SIG-M5 treated with dmso at 0.1 percent for 504 hours (cell line): ENCODE data around the gene RAI14.

Source experiments
- DNase-seq: peaks from one replicate; lab custom pipeline; 2025; ENCODE audit not compliant: unreplicated experiment; lab: John Stamatoyannopoulos, UW

Gene RAI14

DNA sequence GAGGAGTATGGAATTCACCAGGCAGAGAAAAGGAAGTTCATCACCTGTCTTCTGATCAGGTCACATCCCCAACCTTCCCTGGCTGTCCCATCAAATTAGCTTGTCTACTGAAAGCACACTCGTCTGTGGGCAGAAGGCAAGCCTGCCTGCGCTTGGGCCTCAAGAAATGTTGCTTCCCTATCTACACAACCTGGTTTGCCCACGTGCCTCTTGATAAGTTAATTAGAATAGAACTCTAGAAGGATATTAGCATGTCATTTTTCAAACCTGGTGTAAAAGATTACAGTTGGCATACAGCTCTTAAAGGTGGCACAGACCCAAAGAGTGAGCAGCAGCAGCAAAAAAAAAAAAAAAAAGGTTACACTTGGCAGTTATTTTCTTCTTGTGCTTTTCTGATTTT is 188.0 kb downstream of the RAI14 start:
- DNase-seq: no peak

GRCh38 chr5:34844999-34845398 is 188.9 kb downstream of the RAI14 start:
- DNase-seq: no peak

- DNase-seq: no peak
Observed at GRCh38 chr5:34847056-34847455, 190.9 kb downstream of the RAI14 start.

- DNase-seq: no peak
Observed at GRCh38 chr5:34847552-34847951, 191.4 kb downstream of the RAI14 start.

- DNase-seq: no peak
Observed at GRCh38 chr5:34848230-34848629, 192.1 kb downstream of the RAI14 start.

- DNase-seq: no peak
Observed at GRCh38 chr5:34849253-34849652, 193.1 kb downstream of the RAI14 start.

DNA sequence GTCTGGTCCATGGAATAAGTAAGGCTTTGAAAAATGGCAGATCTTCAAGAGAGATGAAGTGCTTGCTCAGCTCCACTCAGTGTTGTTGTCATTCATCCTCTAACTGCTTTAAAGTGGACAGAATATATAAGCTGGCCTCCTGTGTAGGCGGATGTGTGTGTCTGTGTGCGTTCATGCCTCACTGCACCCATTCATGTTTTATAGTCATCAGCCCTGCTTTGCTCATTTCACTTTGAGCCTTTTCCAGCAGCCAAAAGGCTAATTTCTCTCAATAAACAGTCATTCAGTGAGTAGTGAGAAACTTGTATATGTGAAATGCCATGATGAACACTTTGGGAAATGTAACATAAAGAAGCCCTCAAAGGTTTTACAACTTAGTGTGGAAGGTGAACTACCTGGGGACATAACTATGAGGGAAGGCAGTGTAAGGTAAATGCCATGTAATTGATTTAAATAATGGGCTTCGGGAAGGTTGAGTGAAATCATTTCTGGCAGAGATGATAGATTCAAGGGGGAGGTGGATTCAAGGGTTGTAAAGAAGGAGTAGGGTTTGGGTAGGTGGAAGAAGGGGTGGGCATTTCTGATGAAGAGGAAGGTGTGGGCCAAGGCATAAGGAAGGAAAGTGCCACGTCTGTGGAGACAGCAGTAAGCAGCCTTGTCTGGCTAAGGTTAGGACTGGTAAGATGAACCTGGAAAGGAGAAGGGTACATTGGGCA is 198.5 kb downstream of the RAI14 start:
- DNase-seq: no peak

GRCh38 chr5:34857161-34857560 is 201.0 kb downstream of the RAI14 start:
- no peak for DNase-seq

- DNase-seq: no peak
Observed at GRCh38 chr5:34857894-34858293, 201.8 kb downstream of the RAI14 start.

- no peak for DNase-seq
Observed at GRCh38 chr5:34858790-34859189, 202.7 kb downstream of the RAI14 start.

- DNase-seq: no peak
Observed at GRCh38 chr5:34859253-34859652, 203.1 kb downstream of the RAI14 start.

DNA sequence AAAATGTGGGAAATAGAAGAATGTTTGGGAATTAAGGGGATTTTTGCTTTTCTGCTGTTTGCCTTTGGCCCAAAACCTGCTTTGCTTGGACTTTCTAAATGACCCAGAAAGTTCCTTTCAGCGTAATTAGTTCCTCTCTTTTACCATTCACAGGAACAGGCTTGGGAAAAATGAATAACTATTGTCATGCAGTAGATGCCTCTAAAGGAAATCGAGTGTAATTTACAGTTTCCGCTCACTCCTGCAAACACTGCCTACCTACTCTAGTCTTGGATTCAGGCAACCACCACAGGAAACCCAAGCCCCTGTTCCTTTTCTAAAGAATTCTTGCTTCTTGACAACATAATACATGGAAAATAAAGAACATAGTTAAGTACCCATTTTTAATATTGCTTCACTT is 207.8 kb downstream of the RAI14 start:
- DNase-seq: no peak

- no peak for DNase-seq
Observed at GRCh38 chr5:34865091-34865490, 209.0 kb downstream of the RAI14 start.

- DNase-seq: no peak
Observed at GRCh38 chr5:34866989-34867471, 210.9 kb downstream of the RAI14 start.

DNA sequence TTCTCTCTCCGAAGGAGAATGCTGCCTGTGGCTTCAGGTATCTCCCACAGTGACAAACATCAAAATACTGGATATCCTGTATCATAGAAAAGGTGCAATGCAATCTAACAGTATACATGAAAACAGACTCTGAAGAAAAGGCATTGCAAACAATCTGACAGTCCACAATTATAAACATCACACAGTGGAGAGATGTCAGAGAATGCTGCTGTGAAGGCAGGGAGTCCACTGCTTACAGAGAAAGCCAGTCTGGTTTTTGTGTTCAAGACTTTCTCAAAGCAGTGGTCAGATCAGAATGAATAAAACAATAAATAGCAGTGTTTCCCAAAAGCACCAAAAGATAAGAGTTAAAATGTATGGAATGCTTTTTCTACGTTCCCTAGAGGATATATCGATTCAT is 211.5 kb downstream of the RAI14 start:
- DNase-seq: no peak

- DNase-seq: no peak
Observed at GRCh38 chr5:34868791-34869190, 212.7 kb downstream of the RAI14 start.

DNA sequence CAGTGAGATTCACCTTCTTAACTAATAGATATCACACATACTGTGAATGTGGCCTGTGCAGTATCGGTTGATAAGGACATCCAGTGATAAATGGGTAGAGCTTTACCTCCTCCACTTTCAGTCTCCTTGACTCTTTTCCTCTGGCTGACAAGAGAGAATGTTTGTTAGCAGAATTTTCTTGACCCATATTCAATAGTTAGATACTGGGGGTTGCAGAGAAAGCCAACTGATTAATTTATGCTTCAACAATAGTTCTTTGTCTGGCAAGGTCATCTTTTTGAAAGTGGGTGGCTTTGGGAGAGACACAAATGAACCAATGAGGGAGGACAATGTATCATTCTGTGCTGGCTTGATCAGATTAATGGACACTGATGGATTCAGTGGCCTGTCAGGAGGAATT is 213.1 kb downstream of the RAI14 start:
- no peak for DNase-seq

DNA sequence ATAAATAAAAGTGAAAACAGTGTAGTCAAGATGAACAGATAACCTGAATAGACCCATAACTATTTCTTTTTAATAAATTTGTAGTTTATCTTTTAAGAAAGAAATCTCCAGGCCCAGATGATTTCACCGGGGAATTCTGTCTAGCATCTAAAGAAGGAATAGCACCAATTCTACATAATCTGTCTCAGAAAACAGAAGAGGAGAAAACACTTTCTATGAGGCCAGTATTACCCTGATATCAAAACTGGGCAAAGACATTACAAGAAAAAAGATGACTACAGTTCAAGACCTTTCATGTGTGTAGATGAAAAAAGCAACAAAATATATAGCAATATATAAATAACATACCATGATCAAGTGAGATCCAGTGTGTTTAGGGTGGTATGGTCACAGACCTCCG is 214.3 kb downstream of the RAI14 start:
- DNase-seq: no peak

- no peak for DNase-seq
Observed at GRCh38 chr5:34876275-34876674, 220.1 kb downstream of the RAI14 start.

DNA sequence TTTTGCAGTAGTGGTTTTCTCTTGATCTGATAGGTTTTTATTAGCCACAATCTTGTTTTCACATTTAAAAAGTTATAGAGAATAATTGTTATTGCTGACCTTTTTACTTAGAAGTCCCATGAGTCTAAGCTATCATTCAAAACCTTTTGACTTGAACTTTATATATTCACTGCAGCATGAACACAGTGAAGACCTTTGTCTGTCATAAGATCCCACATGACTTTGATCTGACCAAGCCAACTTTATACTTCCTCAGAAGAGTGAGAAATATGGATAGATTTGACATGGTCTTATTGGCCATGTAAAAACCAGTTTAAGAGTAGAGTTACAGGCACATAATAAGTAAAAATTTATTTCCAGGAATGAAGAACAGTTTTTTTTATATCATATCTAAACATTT is 225.1 kb downstream of the RAI14 start:
- DNase-seq: no peak
